Mesendoderm (in vitro differentiated cells): ENCODE measurements around the gene SLC13A3.

Source experiments
- DNase-seq: peaks from one replicate; pipeline ENCODE4 v3.0.0; 2013
- H2AK5ac ChIP-seq: 2 replicates; pipeline ENCODE4 v1.6.1; 2013; ENCODE audit warnings: low read length, inconsistent platforms
- H2BK120ac ChIP-seq: 2 replicates; pipeline ENCODE4 v1.6.1; 2013; ENCODE audit warnings: low read depth, mild to moderate bottlenecking, low read length, moderate library complexity, mixed read lengths
- H2BK15ac ChIP-seq: replicated peaks from 2 replicates; pipeline ENCODE4 v1.6.1; 2013; ENCODE audit warnings: low read depth, mild to moderate bottlenecking, moderate library complexity
- H2BK5ac ChIP-seq: 2 replicates; pipeline ENCODE4 v1.6.1; 2013; ENCODE audit warnings: low read length, inconsistent platforms
- H3K18ac ChIP-seq: 2 replicates; pipeline ENCODE4 v1.6.1; 2013; ENCODE audit warnings: mild to moderate bottlenecking, low read length, mixed read lengths
- H3K23ac ChIP-seq: one replicate; pipeline ENCODE4 v1.6.1; 2013; ENCODE audit warnings: low read length
- H3K27ac ChIP-seq: 2 replicates; pipeline ENCODE4 v1.5.1; 2013; ENCODE audit warnings: low read depth, mild to moderate bottlenecking, inconsistent platforms, low read length, moderate library complexity
- H3K27me3 ChIP-seq: 2 replicates; pipeline ENCODE4 v1.6.1; 2013; ENCODE audit warnings: low read length, control low read depth, mild to moderate bottlenecking, inconsistent platforms; ENCODE audit not compliant: insufficient read depth, poor library complexity
- H3K36me3 ChIP-seq: 2 replicates; pipeline ENCODE4 v1.6.1; 2013; ENCODE audit warnings: low read length, inconsistent platforms; ENCODE audit not compliant: control insufficient read depth, insufficient read depth
- H3K4ac ChIP-seq: one replicate; pipeline ENCODE4 v1.6.1; 2013; ENCODE audit warnings: low read depth, mild to moderate bottlenecking, low read length, moderate library complexity
- H3K4me1 ChIP-seq: 2 replicates; pipeline ENCODE4 v1.6.1; 2013; ENCODE audit warnings: low read depth, low read length, inconsistent platforms; ENCODE audit not compliant: control insufficient read depth
- H3K4me2 ChIP-seq: 2 replicates; pipeline ENCODE4 v1.6.1; 2013; ENCODE audit warnings: low read length
- H3K4me3 ChIP-seq: 2 replicates; pipeline ENCODE4 v1.5.1; 2013; ENCODE audit warnings: mild to moderate bottlenecking, low read length
- H3K56ac ChIP-seq: one replicate; pipeline ENCODE4 v1.6.1; 2013; ENCODE audit warnings: low read length
- H3K79me1 ChIP-seq: 2 replicates; pipeline ENCODE4 v1.6.1; 2013; ENCODE audit warnings: low read length, inconsistent platforms
- H3K79me2 ChIP-seq: 2 replicates; pipeline ENCODE4 v1.6.1; 2013; ENCODE audit warnings: mild to moderate bottlenecking, low read length; ENCODE audit not compliant: control insufficient read depth, insufficient read depth
- H3K9ac ChIP-seq: 2 replicates; pipeline ENCODE4 v1.6.1; 2013; ENCODE audit warnings: low read length, inconsistent platforms
- H4K5ac ChIP-seq: one replicate; pipeline ENCODE4 v1.6.1; 2013; ENCODE audit warnings: low read length
- H4K8ac ChIP-seq: one replicate; pipeline ENCODE4 v1.6.1; 2013; ENCODE audit warnings: low read depth, mild to moderate bottlenecking, control low read depth, low read length, moderate library complexity
- WGBS: extraction: QIAGEN DNeasy Blood & Tissue Kit; methylation state at CpG from one replicate; pipeline ENCODE4 v1.1.7; 2013; ENCODE audit warnings: low lambda C conversion rate, missing lambda C conversion rate; ENCODE audit not compliant: insufficient coverage; ENCODE audit errors: extremely low coverage; 5-methylcytosine and 5-hydroxymethylcytosine counted together

The SLC13A3 gene

DNA sequence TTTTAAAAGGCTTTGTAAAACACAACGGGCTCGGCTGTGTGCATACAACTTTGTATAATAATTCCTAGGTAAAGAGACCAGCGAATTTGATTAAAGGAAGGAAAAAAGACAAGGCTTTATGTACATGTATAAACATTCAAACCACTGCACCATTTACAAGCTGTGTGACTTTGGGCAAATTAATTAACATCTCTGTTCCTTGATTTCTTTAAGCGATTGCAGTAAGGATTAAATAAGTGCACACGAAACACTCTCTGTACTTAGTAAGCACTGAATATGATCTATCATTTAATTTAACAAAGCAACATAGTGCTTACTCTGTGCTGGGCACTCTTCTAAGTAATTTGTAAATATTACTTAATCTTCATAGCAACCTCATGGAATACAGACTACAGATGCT is 81.3 kb downstream of the SLC13A3 start:
- H2BK120ac ChIP-seq, result no peak overlapping the region
- H3K4me2 ChIP-seq, result no peak overlapping the region
- H3K4ac ChIP-seq, result no peak overlapping the region
- H2AK5ac ChIP-seq, result no peak overlapping the region
- H3K4me3 ChIP-seq, result no peak overlapping the region
- H3K18ac ChIP-seq, result no peak overlapping the region
- no peaks in the 10 kb centered on the region for H3K4me1 ChIP-seq
- no peak overlapping the region for H4K5ac ChIP-seq
- no peak overlapping the region for H4K8ac ChIP-seq
- H3K9ac ChIP-seq, result no peak overlapping the region
- H3K23ac ChIP-seq, result no peak overlapping the region
- no peak overlapping the region for H3K56ac ChIP-seq
- no peaks in the 10 kb centered on the region for H3K36me3 ChIP-seq
- H3K27ac ChIP-seq, result no peak overlapping the region
- H3K79me1 ChIP-seq, result no peaks in the 10 kb centered on the region
- WGBS, result no CpG with 5 or more reads among the region's 5 CpGs
- DNase-seq, result no peak
- H3K27me3 ChIP-seq, result no peaks in the 10 kb centered on the region
- no peak overlapping the region for H2BK5ac ChIP-seq
- H2BK15ac ChIP-seq, result no peak overlapping the region
- H3K79me2 ChIP-seq, result no peaks in the 10 kb centered on the region

DNA sequence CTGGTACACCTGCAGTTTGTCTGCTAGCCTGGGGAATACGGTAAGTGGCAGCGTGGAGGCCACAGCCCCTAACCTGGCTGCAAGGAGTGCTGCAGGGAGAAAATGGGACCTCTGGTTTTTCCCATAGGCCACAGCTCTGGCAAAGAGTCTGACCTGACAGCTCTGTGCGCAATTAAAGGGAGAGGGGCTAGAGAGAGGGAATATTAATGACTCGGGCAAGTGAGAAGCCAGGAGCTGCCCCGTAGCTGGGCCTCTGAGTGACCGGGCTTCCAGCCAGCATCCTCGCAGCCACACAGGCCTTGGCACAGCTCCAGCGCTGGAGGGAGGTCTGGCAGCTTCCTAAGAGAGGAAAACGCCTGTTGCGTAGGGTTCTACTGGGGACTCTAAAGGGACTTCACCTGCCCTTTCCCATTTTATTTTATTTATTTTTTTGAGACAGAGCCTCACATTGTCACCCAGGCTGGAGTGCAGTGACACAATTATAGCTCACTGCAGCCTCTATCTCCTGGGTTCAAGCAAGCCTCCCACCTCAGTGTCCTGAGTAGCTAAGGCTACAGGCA is 82.6 kb downstream of the SLC13A3 start:
- Histone ChIP-seq H3K27me3 (no peaks in the 10 kb centered on the region), H2BK120ac (no peak overlapping the region), H3K23ac (no peak overlapping the region), H3K4me3 (no peak overlapping the region), H3K4me2 (no peak overlapping the region), H4K5ac (no peak overlapping the region), H2BK15ac (no peak overlapping the region), H3K79me1 (no peaks in the 10 kb centered on the region), H3K4me1 (no peaks in the 10 kb centered on the region), H3K9ac (no peak overlapping the region), H3K4ac (no peak overlapping the region), H3K79me2 (no peaks in the 10 kb centered on the region), H3K36me3 (no peaks in the 10 kb centered on the region), H4K8ac (no peak overlapping the region), H2AK5ac (no peak overlapping the region), H2BK5ac (no peak overlapping the region), H3K56ac (no peak overlapping the region), H3K18ac (no peak overlapping the region), H3K27ac (no peak overlapping the region)
- WGBS, result no CpG with 5 or more reads among the region's 10 CpGs
- no peak for DNase-seq

DNA sequence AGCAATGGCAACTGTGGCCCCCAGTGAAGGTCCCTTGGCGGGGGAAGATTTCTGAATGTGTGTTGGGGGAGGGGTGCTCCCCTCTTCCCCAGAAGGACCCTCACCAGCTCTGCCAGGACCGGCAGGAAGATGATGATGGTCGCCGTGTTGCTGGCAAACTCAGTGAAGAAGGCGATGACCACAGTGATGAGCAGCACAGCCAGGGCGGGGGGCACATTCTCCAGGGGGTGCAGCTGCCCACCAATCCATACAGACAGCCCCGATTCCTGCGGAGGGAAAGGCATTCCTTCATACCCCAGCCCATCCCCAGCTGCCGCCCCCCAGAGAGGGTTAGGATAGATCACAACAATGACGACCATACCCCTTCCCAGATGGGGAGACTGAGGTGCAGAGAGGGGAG is 85.1 kb downstream of the SLC13A3 start:
- Histone ChIP-seq H3K36me3 (no peaks in the 10 kb centered on the region), H2BK120ac (no peak overlapping the region), H3K79me2 (no peaks in the 10 kb centered on the region), H2AK5ac (no peak overlapping the region), H3K4ac (no peak overlapping the region), H3K18ac (no peak overlapping the region), H3K79me1 (no peaks in the 10 kb centered on the region), H3K4me3 (no peak overlapping the region), H3K9ac (no peak overlapping the region), H3K23ac (no peak overlapping the region), H3K4me2 (no peak overlapping the region), H3K27ac (no peak overlapping the region), H3K56ac (no peak overlapping the region), H2BK15ac (no peak overlapping the region), H3K4me1 (peaks cover 3% of the 10 kb centered on the region), H4K5ac (no peak overlapping the region), H4K8ac (no peak overlapping the region), H2BK5ac (no peak overlapping the region), H3K27me3 (no peaks in the 10 kb centered on the region)
- no CpG with 5 or more reads among the region's 10 CpGs for WGBS
- no peak for DNase-seq

DNA sequence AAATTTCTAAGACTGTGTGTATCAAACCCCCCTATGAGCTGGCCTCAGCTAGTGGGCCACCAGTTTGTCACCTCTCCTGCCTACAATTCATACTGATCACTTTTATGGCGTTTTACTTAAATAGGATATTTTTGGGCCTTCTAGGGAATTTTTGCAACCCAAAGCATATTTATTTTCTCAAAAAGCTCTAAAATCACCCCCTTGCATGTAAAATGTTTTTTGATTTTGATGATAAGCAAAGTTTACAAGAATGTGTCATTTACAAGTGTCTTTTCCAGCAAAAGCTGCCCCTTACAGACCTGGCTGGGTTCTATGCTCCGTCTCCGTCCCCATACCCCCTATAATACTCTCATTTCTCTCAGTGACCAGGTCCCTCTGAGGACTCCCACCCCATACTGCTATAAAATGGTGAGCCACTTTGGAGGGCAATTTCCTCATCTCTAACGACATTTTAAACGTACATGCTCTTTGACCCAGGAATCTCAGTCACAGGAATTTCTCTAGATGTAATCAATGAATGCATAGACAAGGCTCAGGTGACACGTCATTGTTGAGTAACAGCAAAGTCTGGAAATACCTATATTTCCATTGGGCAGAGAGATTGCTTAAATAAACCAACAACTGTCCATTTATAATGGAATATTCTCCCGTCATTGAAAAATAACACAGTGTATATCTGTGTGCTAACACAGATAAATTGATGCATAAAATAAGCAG is 86.9 kb downstream of the SLC13A3 start:
- H3K9ac ChIP-seq, result no peak overlapping the region
- WGBS, result no CpG with 5 or more reads among the region's 7 CpGs

DNA sequence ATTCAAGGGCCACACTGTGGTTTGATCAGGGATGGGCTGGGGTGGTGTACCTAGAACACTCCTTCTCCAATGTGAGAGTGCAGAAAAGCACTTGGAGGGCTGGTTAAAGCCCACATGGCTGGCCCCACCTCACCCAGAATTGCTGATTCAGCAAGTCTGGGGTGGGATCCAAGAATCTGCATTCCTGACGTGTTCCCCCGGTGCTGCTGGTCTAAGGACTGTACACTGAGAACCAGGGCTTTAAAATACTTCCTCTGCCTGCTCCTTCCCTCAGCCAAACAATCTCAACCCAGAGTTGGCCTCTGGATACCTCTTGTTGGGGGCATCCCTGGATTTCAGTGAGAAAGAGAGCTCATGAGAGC is 87.4 kb downstream of the SLC13A3 start:
- Histone ChIP-seq H3K79me1 (no peaks in the 10 kb centered on the region), H3K56ac (no peak overlapping the region), H3K27ac (no peak overlapping the region), H3K23ac (no peak overlapping the region), H3K4ac (no peak overlapping the region), H3K36me3 (no peaks in the 10 kb centered on the region), H2BK120ac (no peak overlapping the region), H3K4me1 (peaks cover 3% of the 10 kb centered on the region), H3K4me3 (no peak overlapping the region), H4K8ac (no peak overlapping the region), H2BK5ac (no peak overlapping the region), H3K4me2 (no peak overlapping the region), H3K79me2 (no peaks in the 10 kb centered on the region), H4K5ac (no peak overlapping the region), H3K18ac (no peak overlapping the region), H2BK15ac (no peak overlapping the region), H2AK5ac (no peak overlapping the region), H3K9ac (no peak overlapping the region), H3K27me3 (no peaks in the 10 kb centered on the region)
- DNase-seq, result no peak
- WGBS, result no CpG with 5 or more reads among the region's 2 CpGs

More for the DNA sequence above, 86.9 kb downstream of the SLC13A3 start:
- Histone ChIP-seq H2AK5ac (no peak overlapping the region), H3K27ac (no peak overlapping the region), H3K4me3 (no peak overlapping the region), H3K27me3 (no peaks in the 10 kb centered on the region), H2BK5ac (no peak overlapping the region), H3K79me2 (no peaks in the 10 kb centered on the region), H3K4me2 (no peak overlapping the region), H3K18ac (no peak overlapping the region), H2BK15ac (no peak overlapping the region), H3K4ac (no peak overlapping the region), H4K5ac (no peak overlapping the region), H3K79me1 (no peaks in the 10 kb centered on the region), H3K23ac (no peak overlapping the region), H4K8ac (no peak overlapping the region), H3K56ac (no peak overlapping the region), H2BK120ac (no peak overlapping the region), H3K4me1 (peaks cover 3% of the 10 kb centered on the region), H3K36me3 (no peaks in the 10 kb centered on the region)
- no peak for DNase-seq
